VCaP (cell line): ENCODE measurements around the gene CIZ1.

Source experiments
- H3K27ac ChIP-seq: fragments of 450-650 bp; 2 replicates; pipeline ENCODE4 v1.5.1; 2017
- TF ChIP-seq, protein P1 (sequence below): fragments of 450-650 bp; conservative IDR thresholded peaks from 2 replicates; pipeline ENCODE4 v1.5.1; 2017; ENCODE audit warnings: mild to moderate bottlenecking, moderate library complexity

CIZ1 gene

GRCh38 chr9:128116104-128117083 is 75.0 kb downstream of the CIZ1 start:
- peak overlapping the region; percentile 21; the same call in 1 of the 2 replicates for H3K27ac ChIP-seq

More at GRCh38 chr9:128116104-128117083, 75.0 kb downstream of the CIZ1 start:
- TF ChIP-seq, protein P1, sequence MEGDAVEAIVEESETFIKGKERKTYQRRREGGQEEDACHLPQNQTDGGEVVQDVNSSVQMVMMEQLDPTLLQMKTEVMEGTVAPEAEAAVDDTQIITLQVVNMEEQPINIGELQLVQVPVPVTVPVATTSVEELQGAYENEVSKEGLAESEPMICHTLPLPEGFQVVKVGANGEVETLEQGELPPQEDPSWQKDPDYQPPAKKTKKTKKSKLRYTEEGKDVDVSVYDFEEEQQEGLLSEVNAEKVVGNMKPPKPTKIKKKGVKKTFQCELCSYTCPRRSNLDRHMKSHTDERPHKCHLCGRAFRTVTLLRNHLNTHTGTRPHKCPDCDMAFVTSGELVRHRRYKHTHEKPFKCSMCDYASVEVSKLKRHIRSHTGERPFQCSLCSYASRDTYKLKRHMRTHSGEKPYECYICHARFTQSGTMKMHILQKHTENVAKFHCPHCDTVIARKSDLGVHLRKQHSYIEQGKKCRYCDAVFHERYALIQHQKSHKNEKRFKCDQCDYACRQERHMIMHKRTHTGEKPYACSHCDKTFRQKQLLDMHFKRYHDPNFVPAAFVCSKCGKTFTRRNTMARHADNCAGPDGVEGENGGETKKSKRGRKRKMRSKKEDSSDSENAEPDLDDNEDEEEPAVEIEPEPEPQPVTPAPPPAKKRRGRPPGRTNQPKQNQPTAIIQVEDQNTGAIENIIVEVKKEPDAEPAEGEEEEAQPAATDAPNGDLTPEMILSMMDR: no peak
